GM21786 (cell line): Measurements from ENCODE around the gene GPSM1.

Experiments
- ATAC-seq: cut with Tn5 transposase; IDR thresholded peaks from one replicate; pipeline ENCODE4 v1.9.1; 2021; ENCODE audit not compliant: unreplicated experiment

Gene GPSM1

DNA sequence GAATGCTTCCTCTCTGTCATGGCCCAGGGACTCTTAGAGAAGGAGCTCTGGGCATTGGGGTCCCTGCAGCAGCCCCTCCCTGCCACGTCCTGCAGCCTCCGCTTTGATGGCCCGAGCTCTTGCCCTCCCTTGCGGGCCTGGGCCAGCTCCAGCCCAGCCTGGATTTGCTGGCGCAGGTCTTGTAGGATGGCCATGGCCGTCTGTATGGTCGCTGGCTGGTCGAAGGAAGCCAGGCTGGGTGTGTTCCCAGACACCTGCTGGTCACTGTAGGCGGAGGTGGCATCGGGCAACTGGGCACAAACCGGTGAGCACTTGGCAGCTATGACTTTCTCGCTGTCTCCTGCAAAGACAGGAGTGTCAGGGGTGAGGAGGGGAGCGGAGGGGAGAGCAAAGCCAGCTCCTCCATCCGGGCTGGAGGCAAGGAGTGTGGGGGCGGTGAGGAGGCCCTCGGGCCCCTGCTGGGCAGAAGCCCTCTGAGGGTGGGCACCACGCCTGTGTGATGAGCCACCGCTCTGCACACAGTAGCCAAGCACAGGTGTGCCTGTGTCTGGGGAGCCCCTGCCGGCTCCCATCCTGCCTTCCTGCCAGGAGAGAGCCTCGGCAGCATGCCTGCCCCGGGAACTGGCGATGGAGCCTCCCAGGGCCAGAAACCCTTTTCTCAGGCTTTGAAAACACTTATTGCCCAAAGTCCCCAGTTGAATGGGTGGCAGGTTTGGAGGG lies 35.9 kb upstream of the GPSM1 start:
- ATAC-seq, result no peak

DNA sequence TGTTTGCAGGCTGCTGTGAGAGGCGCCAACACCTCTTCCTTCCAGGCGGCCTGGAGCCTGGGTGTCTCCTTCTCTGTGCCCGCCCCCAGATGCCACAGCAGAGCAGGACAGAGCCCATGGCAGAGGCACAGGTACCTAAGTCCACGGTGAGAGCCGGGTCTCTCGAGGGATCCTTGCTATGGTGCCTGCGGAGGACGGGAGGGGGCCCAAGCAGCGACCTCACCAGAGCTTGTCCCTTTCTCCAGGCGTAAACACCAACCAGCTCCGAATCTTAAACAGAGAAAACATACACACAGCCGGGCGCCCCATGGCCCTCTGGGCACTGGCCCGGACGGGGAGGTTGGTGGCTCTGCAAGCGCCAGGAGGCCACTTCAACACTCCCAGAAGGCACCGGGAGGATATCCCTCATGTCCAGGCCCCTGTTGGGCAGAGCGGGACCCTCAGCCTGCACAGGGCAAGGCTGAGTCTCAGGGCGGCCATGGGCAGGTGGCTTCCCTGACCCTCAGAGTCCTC lies 35.3 kb upstream of the GPSM1 start:
- ATAC-seq, result no peak

DNA sequence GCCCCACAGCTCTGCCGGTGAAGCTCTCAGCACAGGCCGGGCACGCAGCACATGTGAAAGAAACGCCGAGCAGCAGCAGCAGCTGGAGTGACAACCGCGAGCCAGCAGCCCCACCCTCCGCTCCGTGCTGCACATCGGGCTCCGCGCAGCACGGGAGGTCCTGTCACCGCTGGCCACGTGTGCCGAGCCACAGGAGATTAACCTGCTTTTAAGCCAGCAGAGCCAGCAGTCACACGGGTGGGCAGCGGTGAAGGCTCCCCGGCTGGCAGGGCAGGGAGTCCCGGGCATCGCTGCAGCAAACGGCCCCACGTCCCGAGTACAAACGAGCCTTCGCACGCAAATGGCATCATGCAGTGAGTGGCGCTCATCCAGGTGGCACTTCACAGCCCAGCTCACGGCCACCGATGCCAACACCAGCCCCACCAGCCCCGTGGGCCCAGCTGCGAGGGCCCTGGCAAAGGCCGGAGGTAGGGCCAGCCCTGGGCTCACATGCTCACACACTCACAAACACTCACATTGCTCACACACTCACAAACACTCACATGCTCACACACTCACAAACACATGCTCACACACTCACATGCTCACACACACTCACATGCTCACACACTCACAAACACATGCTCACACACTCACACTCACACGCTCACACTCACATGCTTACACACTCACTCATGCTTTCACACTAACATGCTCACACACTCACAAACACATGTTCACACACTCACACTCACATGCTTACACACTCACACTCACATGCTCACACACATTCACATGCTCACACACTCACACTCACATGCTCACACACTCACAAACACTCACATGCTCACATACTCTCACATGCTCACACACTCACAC lies 34.5 kb upstream of the GPSM1 start:
- no peak for ATAC-seq

DNA sequence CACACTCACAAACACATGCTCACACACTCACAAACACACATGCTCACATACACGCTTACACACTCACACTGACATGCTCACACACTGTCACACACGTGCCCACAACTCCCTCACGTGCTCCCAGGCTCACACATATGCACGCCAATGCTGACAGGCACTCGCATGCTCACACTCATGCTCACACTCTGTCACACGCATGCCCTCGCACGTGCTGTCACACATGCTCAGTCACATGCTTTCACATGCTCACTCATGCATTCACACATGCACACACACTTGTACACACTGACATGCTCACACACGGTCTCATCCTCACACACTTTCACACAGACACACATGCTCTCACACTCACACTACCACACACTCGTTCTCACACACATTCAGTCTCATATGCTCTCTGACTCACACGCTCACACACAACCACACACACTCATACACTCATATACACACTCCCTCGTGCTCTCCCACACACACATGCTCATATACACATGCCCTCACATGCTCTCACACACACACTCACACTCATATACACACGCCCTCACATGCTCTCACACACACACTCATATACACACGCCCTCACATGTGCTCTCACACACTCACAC lies 33.8 kb upstream of the GPSM1 start:
- ATAC-seq, result no peak

DNA sequence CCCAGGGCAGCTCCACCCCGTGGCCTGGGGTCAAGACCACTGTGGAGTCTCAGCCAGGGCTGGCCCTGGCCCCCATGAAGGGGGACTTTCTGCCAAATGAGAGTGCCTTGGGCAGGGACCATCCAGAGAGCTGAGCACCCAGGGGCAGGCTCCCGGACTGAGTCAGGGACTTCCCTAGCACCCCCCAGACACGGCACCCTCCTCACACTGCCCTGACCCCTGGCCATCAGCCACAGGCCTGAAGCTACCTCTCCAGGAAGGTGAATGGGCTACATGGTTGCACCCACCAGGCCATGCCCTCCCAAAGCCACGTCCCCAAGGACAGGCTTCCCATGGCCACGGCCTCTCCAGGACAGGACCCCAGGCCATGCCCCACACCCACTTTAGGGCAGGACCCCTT lies 32.9 kb upstream of the GPSM1 start:
- ATAC-seq, result no peak

DNA sequence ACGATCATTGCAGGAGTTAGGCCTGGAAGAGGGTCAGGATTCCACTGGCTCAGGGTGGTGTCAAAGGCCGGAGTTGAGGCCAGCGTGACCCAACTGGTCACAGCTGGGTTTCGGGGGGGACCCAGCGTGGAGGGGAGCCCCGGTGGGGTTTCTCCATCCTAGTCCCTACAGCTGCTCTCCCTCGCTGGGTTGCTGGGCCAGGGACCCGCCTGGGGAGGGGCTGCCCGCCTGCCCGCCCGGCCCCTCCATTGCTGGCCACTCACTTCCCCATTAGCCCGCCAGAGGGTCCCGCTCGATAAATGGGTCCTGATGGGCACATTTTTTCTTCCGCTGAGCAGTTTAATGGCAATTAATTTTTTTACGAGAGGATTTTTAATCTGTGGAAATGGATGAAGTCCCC lies 32.3 kb upstream of the GPSM1 start:
- ATAC-seq, result no peak

DNA sequence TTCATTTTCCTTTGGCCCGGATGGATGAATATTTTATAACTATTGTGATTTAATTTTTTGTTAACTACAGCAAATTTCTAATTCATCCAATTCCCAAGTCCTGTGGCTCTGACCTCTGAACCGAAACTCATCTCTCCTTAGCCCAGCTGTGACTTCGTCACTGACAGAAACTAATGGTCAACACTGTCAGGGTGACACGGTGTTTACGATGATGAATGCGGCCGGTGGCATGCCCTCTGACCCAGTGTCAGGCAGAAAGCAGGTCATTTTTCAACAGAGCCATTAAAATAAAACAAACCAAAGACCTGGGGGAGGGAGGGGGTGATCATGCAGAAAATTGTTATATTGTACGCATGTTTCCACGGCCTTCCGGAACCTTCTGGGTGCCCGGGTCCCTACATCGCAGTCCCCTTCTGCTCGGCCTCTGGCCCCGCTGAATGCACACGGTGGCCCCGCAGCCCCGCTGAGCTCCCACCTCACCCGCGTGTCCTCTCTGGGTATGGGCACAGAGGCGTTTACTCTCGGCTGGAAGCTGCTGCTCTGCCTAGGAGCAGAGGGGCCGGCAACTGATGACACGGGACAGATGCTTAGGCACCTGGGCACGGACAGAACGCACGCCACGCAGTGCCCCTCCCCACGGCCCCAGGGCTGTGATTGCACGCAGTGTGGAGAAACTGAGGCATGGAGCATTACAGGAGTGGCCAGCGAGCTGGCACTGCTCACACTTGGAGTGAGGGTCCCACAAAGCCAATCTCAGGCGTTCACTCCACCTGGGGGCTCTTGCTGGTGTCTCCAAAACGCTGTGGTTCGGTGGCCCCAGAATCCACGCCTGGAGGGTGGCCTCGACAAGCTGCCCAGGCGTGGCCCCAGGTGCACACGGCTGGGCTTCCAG lies 31.6 kb upstream of the GPSM1 start:
- no peak for ATAC-seq

DNA sequence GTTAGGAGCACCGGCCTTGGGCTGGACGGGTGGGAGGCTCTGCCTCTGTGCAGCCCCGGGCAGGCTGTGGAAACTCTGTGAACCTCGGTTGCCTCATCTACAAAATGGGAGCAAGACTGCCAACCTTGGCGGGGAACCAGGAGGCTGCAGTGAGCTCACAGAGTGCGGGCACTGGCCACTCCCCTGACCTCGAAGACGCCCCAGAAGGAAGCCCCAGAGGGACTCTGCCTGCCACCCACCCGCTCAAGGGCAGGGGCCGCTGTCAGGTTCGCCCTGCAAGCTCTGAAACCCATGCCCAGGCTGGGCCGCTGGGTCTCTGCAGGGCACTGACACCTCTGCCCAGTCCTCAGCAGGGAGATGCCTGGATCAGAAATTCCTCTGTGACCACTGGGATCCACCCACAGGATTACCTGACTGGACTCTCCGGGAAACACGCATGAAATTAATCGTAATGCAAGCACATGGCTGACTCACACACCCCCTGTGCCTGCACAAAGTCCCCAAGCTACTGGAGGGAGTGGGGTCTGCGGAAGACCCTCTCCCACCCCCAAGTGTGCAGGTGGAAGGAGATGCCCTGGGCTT lies 30.8 kb upstream of the GPSM1 start:
- no peak for ATAC-seq

DNA sequence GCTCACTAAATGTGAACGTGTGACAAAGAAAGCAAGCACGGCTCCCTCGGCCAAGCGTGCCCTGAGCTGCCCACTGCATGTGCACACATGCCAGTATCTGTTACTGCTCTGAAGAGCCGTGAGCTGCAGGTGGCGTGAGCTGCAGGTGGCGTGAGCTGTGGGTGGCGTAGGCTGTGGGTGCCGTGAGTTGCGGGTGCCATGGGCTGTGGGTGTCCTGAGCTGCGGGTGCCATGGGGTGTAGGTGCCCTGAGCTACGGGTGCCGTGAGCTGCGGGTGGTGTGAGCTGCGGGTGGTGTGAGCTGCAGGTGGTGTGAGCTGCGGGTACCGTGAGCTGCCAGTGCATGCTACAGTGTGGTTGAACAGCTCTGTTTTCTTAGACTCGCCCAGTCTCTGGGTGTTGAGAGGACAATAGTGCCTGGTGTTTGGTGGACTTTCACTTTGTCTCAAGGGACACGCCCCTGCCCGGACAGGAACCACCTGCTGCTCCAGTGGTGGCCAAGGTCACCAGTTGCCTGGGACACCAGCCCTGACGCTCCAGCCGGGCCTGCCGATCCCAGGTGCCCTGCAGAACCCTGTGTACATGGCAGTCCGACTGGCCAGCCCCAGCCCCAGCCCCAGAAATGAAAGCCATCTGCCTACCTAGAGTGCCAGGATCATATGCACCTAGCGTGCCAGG lies 30.2 kb upstream of the GPSM1 start:
- no peak for ATAC-seq

DNA sequence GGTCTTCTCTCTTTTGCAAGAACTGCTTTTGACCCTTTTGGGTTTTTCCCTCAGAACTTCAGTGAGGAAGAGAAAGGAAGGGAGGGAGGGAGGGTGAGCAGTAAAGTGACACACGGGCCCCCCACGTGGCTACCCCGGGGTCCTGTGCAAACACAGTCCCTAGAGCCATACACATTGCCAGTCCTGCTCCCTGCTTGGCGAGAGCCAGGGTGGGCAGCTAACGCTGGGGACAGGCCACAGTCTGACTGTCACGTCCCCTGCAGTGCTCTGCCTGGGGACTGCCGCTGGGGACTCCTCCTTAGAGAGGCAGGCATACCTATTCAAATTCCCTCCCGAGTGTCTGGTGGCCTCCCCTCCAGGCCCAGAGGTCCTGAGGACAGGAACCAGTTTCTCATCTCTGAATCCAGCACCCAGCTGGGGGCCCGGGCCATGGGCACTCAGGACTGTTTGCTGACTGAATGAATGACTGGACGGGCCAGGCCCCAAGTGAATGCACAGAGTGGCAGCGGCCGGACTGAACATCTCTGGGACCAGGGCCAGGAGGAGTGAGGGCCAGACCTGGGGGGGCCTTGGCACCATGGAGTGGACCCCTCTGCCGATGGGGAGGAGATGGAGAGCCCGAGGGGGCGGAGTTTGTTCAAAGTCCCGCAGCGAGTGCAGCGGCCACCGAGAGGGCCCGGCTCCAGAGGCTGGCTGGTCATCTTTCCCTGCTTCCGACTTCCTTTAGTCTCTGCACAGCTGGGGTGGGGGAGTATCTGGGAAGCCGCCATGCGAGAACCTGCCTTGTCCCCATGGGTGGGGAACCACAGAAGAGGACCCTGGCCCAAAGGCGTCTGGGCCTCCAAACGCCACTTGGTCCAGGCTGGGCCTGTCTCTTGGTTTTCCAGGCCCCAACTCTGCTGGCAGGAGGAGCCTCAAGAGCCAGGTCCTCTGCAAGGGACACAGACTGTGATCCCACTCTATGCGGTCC lies 29.3 kb upstream of the GPSM1 start:
- no peak for ATAC-seq

DNA sequence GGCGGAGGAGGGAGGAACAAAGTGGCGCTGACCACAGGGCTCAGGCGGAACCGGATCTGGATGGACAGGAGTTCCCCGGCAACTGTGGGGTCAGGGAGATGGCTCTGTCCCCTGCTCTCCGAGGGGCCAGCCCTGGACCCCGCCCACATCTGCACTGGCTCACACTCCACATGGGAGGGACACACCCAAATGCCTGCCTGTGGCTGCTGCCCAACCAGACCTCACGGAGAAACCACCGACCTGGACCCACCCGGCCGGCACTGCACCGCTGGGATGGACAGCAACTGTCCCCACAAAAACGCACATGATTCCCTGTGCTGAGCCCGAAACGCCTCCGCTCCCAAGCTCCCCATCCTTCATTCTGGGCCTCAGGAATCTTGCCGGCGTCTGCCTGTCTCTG lies 28.2 kb upstream of the GPSM1 start:
- ATAC-seq, result no peak

DNA sequence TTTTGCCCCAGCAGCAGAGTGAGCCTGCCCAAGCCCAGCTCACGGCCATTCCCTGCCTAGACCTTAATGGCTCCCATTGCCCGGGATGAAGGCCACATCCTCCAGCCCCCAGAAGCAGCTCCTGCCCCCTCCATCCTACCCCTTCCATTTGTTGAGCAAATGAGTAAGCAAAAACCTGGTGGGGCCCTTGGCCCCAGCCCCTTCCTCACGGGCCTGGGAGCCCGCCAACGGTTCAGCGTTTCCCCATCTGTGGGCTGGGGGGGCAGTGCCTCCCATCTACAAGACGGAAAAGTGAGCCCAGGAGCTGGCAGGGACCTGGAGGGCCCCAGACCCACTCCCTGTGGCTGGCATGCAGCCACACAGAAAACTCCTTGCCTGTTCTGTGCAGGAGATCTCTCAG lies 27.8 kb upstream of the GPSM1 start:
- no peak for ATAC-seq

DNA sequence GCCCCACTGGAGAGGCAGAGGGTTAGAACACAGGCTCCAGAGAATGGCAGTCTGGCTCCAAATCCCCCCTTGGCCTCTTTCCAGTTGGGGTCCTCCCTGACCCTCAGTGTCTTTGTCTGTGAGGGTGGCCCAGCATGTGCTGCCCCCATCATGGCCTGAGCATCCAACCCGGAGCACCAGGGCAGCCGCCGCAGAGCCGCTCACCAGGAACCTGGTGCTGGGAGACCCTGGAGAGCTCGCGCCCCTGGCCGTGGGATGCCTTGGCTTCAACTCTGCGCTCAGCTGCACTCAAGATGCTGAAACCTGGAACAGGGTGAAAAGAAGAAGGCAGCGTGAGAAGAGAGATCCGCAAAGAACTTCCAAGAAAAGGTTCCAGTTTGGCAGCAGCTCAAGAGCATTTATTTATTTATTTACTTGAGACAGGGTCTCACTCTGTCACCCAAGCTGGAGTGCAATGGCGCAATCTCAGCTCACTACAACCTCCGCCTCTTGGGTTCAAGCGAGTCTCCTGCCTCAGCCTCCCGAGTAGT lies 27.3 kb upstream of the GPSM1 start:
- ATAC-seq, result no peak

DNA sequence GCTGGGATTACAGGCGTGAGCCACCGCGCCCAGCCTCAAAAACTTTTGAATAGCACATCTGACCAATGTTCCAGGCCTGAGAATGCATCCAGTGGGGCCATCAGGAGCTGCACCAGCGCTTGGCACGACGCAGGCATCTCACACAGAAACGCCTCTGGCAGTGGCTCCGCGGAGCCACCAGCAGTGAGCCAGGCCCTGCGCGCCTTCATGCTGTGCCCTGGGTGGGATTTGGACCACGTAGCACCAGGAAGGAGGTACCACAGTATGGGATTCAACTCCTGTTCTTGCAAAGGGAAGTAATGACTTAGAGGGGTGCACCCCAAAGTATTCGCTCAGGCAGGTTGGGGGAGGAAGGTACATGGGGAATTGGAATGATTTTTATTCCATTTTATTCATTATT lies 26.5 kb upstream of the GPSM1 start:
- ATAC-seq, result no peak

DNA sequence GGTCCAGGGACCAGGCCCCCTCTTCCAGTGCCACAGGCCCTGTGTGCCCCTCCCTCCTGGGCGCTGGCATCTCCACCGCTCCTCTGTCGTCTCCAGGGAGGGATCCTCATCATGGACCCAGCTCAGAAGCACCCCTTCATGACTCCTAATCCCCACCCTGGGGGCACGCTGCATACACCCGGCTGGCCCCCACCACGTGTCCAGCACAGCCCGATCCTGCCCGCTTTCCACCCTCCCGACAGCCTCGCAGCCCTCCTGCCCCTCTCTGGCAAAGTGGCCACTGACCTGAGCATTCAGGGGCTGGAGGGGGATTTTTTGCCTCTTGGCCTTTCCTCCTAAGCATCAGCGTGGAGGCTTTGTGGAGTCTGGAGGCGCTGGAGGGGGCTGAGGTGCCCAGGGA lies 24.8 kb upstream of the GPSM1 start:
- ATAC-seq, result no peak

DNA sequence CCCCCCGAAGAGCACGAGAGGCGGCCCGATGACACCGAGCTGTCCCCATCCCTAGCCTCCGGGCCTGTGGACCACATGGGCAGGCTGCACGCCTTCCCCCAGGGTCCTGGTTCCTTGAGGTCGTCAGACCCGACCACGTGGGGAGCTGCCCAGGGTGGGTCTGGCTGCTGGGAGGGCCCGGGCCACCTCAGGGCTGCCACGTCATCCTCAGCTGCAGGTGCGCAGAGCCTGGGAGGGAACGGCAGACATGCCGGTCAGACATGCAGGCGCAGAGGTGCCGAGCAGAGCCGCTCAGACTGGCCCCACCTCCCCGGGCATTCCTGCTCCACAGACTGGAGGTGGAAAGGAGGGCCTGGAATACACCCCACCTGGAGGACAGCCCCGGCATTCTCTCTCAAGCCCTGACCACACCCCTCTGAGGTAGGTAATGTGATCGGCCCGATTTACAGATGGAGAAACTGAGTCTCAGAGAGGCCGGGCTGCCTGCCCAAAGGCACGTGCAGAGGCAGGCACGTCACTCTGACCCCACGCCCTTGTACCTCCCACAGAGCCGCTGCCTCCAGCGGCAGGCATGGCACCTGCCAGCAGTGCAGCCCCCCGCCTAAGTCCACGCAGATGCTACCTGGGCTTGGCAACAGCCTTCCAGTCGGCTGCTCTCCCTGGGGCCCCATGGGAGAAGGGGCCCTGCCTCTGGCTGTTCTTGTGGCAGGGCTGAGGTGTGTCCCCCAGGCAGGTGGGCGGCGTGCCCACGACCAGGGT lies 24.1 kb upstream of the GPSM1 start:
- no peak for ATAC-seq

DNA sequence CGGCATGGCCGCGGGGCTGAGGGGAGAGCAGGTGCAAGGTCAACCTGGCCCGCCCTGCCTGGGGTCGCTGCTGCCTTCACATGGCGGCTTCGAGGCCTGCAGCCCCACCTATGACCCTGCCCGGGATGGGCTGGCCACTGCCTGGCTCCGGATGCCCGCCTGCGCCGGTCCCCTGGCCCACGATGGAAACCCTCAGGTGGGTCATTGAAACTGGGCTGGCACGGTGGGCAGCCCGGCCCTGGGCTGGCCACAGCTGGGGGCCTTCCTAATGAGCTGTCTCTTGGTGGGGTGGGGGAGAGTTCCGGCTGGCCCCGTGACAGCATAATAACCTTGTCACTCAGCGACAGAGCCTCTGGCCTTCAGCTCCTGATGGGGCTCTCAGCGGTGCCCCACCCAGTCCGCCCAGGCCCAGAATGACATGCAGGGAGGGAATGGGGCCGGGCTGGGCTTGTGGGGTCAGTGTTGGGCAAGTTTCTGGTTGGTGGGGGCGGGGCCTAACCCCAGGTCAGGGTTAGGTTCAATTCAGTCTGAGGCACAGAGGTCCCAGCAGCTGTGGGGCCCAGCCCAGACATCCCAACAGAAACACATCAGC lies 23.4 kb upstream of the GPSM1 start, which contains the start of gene CCDC187:
TSS of gene CCDC187 (minus strand) at position 270 of the 592 bp plus-strand sequence. CDS start at position 6, 264 bp downstream.
- ATAC-seq, result no peak
